RWPE1 (cell line): Measurements from ENCODE around the gene IL15.

Experiments
- CTCF ChIA-PET: fragments of 350-600 bp; sonication (Branson Sonifier 250); formaldehyde crosslinking; extraction: SDS; loops from one replicate; lab custom pipeline; 2021; lab: Yijun Ruan, JAX
- POLR2A ChIA-PET: fragments of 400-600 bp; formaldehyde crosslinking; extraction: SDS; loops from one replicate; lab custom pipeline; 2020; ENCODE audit warnings: antibody characterized with exemption; ENCODE audit not compliant: low non-redundant PET; lab: Yijun Ruan, JAX
- DNase-seq: peaks from one replicate; pipeline ENCODE4 v3.0.0; 2012; ENCODE audit warnings: low spot score
- H3K27ac ChIP-seq: fragments of 450-650 bp; 2 replicates; pipeline ENCODE4 v1.5.1; 2017
- CTCF ChIP-seq: fragments of 450-650 bp; conservative IDR thresholded peaks from 2 replicates; pipeline ENCODE4 v1.5.1; 2017; ENCODE audit warnings: low read depth, mild to moderate bottlenecking

The IL15 gene

GRCh38 chr4:141656031-141656430, 19.6 kb downstream of the IL15 start:
- H3K27ac ChIP-seq = no peak overlapping the region
- no peak for DNase-seq
- no peak for TF ChIP-seq CTCF
- ChIA-PET CTCF (no interaction called here), POLR2A (no interaction called here)

GRCh38 chr4:141657550-141658250, 21.3 kb downstream of the IL15 start:
- no peak for TF ChIP-seq CTCF
- ChIA-PET POLR2A (no interaction called here), CTCF (interaction anchor here (0.7 to 1.1 kb wide), 2 partner anchors 50 to 312 kb away, joined by 3 to 4 read pairs; no protein-coding TSS in a partner anchor)
- no peak overlapping the region for H3K27ac ChIP-seq
- DNase-seq = no peak

- POLR2A ChIA-PET = no interaction called here
- CTCF ChIA-PET = interaction anchor here (0.7 kb wide), 1 partner anchor 51 kb away, joined by 3 read pairs; no protein-coding TSS in a partner anchor
- H3K27ac ChIP-seq = no peak overlapping the region
- no peak for TF ChIP-seq CTCF
- DNase-seq = no peak
Measured at GRCh38 chr4:141658309-141658708, 21.9 kb downstream of the IL15 start.

- H3K27ac ChIP-seq = no peak overlapping the region
- ChIA-PET POLR2A (no interaction called here), CTCF (no interaction called here)
- no peak for DNase-seq
- no peak for TF ChIP-seq CTCF
Measured at GRCh38 chr4:141659539-141659938, 23.2 kb downstream of the IL15 start.

GRCh38 chr4:141660880-141661279, 24.5 kb downstream of the IL15 start:
- no peak overlapping the region for H3K27ac ChIP-seq
- TF ChIP-seq CTCF = no peak
- POLR2A ChIA-PET = no interaction called here
- CTCF ChIA-PET = interaction anchor here (1.0 kb wide), 1 partner anchor 315 kb away, joined by 4 read pairs; no protein-coding TSS in a partner anchor
- no peak for DNase-seq

GRCh38 chr4:141668200-141668910, 32.0 kb downstream of the IL15 start:
- no peak for DNase-seq
- CTCF ChIA-PET = no interaction called here
- no peak overlapping the region for H3K27ac ChIP-seq
- POLR2A ChIA-PET = no interaction called here
- TF ChIP-seq CTCF = no peak
